A549 (cell line): Measurements from ENCODE around the gene SPRR2E.
"Not testable (repeated sequence)": the region's sequence is repeated elsewhere in the genome, so short reads cannot be mapped to it uniquely, and the experiment has no call there.

Experiments used
- BCL3 ChIP-seq: fragments of >200 bp; sonication (Bioruptor Twin); formaldehyde crosslinking; IDR thresholded peaks from 3 replicates; pipeline ENCODE4 v1.6.1; 2016
- CTCF ChIP-seq: fragments of >200 bp; sonication (Bioruptor Twin); formaldehyde crosslinking; IDR thresholded peaks from 3 replicates; pipeline ENCODE4 v1.5.1; 2016
- HMGXB4 ChIP-seq: fragments of 250-450 bp; sonication (Bioruptor Pico); IDR thresholded peaks from 2 replicates; pipeline ENCODE4 v1.5.0; 2021; ENCODE audit warnings: mild to moderate bottlenecking, moderate library complexity, borderline replicate concordance
- HOXB5 ChIP-seq: fragments of 250-450 bp; sonication (Bioruptor Pico); IDR thresholded peaks from 2 replicates; pipeline ENCODE4 v1.5.0; 2020; ENCODE audit warnings: mild to moderate bottlenecking, moderate library complexity
- KDM1A ChIP-seq: fragments of 200-600 bp; sonication (generic); IDR thresholded peaks from 2 replicates; pipeline ENCODE4 v1.6.1; 2016; ENCODE audit warnings: low read depth, mild to moderate bottlenecking
- PHF8 ChIP-seq: fragments of 200-600 bp; sonication (generic); IDR thresholded peaks from 2 replicates; pipeline ENCODE4 v1.6.1; 2016; ENCODE audit warnings: low read depth, mild to moderate bottlenecking, antibody characterized with exemption, moderate library complexity, borderline replicate concordance
- POLR2A ChIP-seq: IDR thresholded peaks from 2 replicates; pipeline ENCODE4 v1.6.1; 2012; ENCODE audit warnings: mild to moderate bottlenecking, low read length
- REST ChIP-seq: fragments of 200-600 bp; sonication (generic); IDR thresholded peaks from 2 replicates; pipeline ENCODE4 v1.6.1; 2016; ENCODE audit warnings: antibody characterized with exemption, mild to moderate bottlenecking, moderate library complexity
- RFX5 ChIP-seq: fragments of 450-650 bp; IDR thresholded peaks from 2 replicates; pipeline ENCODE4 v1.7.1; 2014; ENCODE audit warnings: antibody characterized with exemption, mild to moderate bottlenecking, moderate library complexity

GRCh38 chr1:153115264-153115663 lies 20.9 kb upstream of the SPRR2E start:
- TF ChIP-seq PHF8; CTCF; POLR2A; HOXB5 (CRISPR knock-in tag); RFX5; REST; HMGXB4 (CRISPR knock-in tag); BCL3; KDM1A: not testable (repeated sequence)
